ENCODE measurements around the gene KIRREL3. TPM values are rescaled to one million over a fixed set of nuclear protein-coding genes. Genes with fewer than 3 reads are reported as not detected.
A peak's percentile ranks its signal among the peaks of the same experiment; 100 is the strongest.

Gene KIRREL3
- total RNA-seq, 1 donor from 2014 or later, result 0.66 TPM

DNA sequence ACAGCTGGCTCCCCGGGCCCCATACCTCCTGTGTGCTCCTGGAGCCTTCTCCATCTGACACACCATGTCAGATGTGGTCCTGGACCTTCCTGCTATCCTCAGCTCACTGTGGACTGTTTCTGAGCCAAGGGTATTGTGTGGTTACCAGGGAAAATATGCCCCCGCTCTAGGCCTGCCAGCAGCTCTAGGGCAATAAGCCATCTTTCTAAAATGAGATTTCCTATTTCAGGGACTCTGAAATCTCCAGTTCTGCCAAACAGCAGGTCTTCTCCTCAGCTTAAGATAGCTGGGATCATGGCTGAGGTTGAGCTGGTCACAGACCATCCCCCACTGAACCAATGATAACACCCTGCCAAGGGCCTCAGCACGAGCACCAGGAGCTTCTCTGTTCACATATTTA is 417.5 kb downstream of the KIRREL3 start:
- no peak for DNase-seq (ENCODE audit: low spot score)

- DNase-seq (ENCODE audit: low spot score), result no peak
Measured at GRCh38 chr11:126581871-126582648, 418.5 kb downstream of the KIRREL3 start.

GRCh38 chr11:126578426-126578825 is 422.1 kb downstream of the KIRREL3 start:
- no peak for DNase-seq (ENCODE audit: low spot score)

DNA sequence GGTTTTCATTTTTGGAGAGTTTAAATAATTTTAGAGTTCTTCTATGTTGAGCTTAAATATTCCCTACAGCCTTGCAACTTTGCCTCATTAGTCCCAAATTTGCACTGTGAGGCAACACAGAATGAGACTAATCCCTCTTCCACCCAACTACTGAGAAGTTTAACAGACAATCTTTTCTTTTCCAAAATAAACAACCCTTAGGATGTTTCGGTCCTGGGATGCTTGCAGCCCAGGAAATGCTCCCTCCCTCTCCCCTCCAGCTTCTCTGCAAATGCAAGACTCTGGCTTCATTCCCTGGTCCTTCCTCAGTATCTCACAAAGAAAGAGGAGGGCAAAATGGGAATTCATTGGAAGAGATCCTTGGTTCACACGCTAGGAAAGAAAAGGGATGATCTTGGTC is 422.5 kb downstream of the KIRREL3 start:
- DNase-seq (ENCODE audit: low spot score), result no peak

DNA sequence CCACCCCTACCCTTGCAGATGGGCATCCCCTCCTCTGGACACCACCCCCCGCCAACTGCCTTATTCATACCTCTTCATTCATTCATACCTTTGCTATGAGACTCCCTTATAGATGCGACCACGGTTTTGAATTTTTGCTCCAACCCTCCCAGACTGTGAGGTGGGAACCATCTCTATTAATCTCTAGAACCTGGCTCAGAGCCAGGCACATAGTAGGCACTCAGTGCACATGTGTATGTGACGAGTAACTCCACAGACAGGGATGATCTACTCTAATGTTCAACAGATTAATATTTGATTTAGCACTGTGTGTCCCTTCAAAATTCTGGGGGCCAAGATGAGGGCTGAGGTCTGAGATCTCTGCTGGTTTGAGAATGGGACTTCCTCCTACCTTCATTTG is 424.7 kb downstream of the KIRREL3 start:
- no peak for DNase-seq (ENCODE audit: low spot score)

DNA sequence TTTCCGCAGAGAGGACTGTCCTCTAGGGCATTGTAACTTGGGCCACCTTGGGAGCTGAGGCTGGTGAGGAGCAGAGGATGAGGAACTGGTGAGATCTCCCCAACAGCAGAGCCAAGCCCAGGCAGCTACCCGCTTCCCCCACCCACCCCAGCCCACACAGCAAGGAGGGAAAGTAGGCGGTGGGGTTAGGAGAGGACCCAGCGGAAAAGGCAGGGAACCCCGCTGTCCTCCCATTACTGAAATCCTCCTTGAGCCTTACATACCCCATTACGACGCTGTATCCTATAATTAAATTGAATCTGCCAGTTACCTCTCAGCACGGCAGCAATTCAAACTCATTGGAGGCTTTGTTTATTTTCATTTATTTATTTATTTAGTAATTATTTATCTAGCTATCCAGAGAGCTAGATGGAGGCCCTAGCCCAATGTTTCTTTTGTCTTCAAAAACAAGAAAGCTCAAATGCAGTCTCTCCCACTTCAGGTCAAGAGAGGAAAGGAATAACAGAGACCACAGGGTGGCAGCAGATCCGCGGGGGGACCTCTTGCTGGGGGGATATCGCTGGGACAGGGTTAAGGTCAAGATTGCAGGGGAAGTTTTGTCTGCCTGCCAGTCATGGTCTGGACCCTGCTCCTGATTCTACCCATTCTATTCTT is 427.1 kb downstream of the KIRREL3 start:
- no peak for DNase-seq (ENCODE audit: low spot score)

GRCh38 chr11:126570489-126570888 is 430.1 kb downstream of the KIRREL3 start:
- no peak for DNase-seq (ENCODE audit: low spot score)

DNA sequence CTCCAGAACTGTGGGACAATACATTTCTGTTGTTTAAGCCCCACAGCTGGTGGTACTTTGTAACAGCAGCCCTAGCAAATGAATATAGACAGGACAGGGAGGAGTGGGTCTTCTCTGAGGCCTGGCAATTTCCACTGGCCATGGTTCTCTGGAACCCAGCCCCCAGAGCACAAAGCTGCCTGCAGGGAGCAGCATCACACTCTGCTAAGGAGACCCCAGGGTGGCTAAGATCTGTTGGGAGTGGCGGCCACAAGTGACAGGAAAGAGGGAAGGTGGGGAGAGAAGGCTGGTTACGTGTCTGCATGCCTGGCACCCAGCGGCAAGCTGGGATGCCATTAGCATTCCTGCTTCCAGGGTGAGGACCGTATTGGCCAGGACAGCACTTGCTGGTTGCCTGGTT is 433.2 kb downstream of the KIRREL3 start:
- no peak for DNase-seq (ENCODE audit: low spot score)

DNA sequence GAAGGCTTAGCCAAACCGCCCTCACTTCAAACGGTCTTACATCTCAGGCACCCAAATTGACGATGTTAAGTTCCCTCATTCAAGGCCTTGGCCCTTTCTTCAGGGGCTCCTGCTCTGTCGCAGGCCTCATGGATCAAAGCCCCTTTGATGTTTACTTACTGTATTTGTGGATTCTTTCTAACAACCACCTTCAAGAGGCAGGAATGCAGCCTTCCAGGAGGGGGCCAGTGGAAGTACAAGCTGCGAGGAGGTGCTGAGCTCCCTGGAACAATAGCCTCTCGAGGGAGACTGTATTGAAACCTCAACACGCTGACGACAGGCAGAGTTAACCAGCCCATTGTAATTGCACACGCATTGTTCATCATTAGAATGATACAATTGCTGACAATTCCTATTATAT is 436.0 kb downstream of the KIRREL3 start:
- DNase-seq (ENCODE audit: low spot score), result no peak

- peak; percentile 49 for DNase-seq (ENCODE audit: low spot score)
Measured at GRCh38 chr11:126561327-126561893, 439.2 kb downstream of the KIRREL3 start.

DNA sequence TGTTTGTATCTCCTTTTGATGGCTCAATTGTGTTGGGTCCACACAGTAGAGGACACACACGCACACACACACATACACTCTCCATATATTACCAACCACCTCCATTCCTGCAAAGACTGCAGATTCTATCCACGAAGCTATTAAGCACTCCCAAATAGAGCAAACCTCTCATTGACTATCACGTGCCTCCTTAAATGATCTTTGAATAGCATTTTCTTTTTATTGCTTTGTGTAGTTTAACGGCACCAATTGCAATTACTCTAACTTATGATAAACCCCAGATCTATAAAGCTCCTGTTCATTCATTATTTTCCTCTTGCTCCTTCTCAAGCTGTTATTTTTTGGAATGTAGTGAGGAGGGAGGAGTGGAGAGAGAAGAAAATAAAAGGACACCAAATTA is 440.3 kb downstream of the KIRREL3 start:
- DNase-seq (ENCODE audit: low spot score), result no peak

- no peak for DNase-seq (ENCODE audit: low spot score)
Measured at GRCh38 chr11:126548581-126549550, 451.7 kb downstream of the KIRREL3 start.

DNA sequence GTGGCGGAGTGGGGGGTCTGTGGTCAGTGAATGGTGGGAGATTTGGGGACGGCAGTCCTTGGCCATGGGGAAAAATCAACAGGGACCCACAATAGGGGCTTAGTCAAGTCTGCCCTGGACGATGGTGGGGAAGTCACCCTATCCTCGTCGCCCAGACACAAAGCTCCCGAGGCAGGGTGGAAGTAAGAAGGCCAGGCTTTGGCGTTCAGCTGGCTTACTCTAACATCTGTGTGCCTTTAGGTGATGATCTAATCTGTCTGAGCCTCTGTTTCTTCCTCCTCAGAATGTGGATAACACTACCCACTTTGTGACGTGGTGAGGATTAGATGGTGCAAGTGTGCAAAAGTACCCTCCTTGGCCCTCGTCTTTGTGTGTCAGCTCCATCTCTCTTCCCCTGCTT is 452.9 kb downstream of the KIRREL3 start:
- DNase-seq (ENCODE audit: low spot score), result no peak

DNA sequence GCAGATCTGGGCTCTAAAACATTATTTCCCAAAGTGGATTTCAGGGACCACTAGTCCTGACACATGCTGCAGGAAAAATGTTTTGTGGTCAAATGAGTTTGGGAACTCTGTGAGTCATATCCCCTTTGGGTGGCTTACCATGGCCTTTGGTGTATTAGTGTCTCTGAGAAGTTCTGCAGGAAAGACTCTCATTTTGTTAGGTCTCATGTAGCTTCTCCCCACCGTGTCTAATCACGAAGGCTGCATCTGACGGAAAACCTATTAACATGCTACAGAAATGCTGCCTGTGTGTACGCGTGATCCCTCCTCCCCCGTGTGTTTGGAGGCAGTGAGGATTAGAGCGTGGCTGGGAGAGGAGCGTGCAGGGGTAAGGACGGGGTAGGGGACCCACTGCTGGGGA is 453.4 kb downstream of the KIRREL3 start:
- no peak for DNase-seq (ENCODE audit: low spot score)

DNA sequence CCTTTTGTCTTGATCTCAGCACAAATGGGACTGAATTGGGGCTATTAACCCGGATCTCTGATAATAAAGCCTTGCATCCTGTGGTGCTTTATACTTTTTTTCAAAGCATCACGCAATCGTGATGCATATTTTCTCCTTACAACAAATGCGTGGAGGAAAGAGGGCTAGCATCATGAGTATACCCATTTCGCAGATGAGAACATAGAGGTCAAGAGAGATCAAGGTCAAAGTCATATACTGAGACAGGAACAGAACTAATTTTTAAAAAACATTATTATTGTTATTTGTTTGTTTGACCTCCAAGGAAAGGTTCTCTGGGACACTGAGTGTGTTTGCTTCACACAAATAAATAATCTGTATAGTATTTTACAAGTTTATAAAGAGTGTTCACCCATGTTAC is 453.9 kb downstream of the KIRREL3 start:
- DNase-seq (ENCODE audit: low spot score), result no peak

DNA sequence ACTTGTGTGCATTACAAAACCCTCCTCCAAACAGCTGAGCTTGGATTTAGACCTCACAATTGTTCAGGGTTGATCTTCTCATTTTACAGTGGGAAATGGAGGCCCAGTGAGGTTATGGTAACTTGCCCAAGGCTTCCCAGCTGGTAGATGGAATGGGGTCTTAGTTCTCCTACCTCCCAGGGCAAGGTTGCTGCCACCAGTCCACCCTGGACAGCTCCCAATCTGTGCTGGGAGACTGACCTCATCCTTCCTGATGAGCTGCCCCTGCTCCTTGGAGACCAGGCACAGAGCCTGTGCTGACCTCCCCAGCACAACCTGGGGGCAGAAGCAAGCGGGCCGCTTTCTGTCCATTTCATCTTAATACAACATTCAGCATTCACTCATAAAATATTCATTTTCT is 454.4 kb downstream of the KIRREL3 start:
- no peak for DNase-seq (ENCODE audit: low spot score)

- DNase-seq (ENCODE audit: low spot score), result no peak
Measured at GRCh38 chr11:126545057-126545555, 455.5 kb downstream of the KIRREL3 start.

- DNase-seq (ENCODE audit: low spot score), result no peak
Measured at GRCh38 chr11:126544108-126545056, 456.2 kb downstream of the KIRREL3 start.

DNA sequence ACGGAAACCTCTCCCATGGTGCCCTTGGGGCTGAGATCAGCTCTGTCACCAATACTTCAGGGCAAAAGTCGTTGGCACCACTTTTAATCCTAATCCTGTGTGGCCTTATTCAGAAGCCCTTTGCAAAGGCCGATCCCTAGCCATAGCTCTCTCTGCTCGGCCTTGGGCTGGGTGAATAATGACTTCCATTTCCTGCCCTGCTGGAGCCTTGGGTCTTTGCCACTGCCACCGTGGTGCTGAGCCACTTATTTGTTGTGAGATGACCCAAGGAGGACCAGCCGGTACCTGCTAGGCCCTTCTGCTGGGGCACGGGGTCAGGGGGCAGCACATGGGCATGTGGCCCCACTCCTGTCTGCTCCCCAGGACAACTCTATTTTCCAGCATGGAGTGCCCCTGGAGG is 456.9 kb downstream of the KIRREL3 start:
- DNase-seq (ENCODE audit: low spot score), result no peak

- no peak for DNase-seq (ENCODE audit: low spot score)
Measured at GRCh38 chr11:126542334-126543015, 458.1 kb downstream of the KIRREL3 start.
